Karpas-422 (cell line): ENCODE results near the gene CCDC121. TPM values are rescaled to one million over a fixed set of nuclear protein-coding genes. Genes with fewer than 3 reads are reported as not detected.

Experiments
- DNase-seq: peaks from one replicate; pipeline ENCODE4 v3.0.0-alpha.2; 2015
- H2AFZ ChIP-seq: fragments of 200-600 bp; sonication (generic); 2 replicates; pipeline ENCODE4 v1.6.1; 2014; ENCODE audit warnings: antibody characterized with exemption, low read length, mixed read lengths
- H3K27ac ChIP-seq: fragments of 200-600 bp; sonication (generic); 2 replicates; pipeline ENCODE4 v1.5.1; 2014; ENCODE audit warnings: mild to moderate bottlenecking, low read length, moderate library complexity
- H3K27me3 ChIP-seq: fragments of 200-600 bp; sonication (generic); 2 replicates; pipeline ENCODE4 v1.6.1; 2014; ENCODE audit warnings: low read length, mixed read lengths
- H3K36me3 ChIP-seq: fragments of 200-600 bp; sonication (generic); 2 replicates; pipeline ENCODE4 v1.6.1; 2014; ENCODE audit warnings: low read length, mixed read lengths; ENCODE audit not compliant: insufficient read depth
- H3K4me1 ChIP-seq: fragments of 200-600 bp; sonication (generic); 2 replicates; pipeline ENCODE4 v1.6.1; 2014; ENCODE audit warnings: mild to moderate bottlenecking, low read length, mixed read lengths
- H3K4me2 ChIP-seq: fragments of 200-600 bp; sonication (generic); 2 replicates; pipeline ENCODE4 v1.6.1; 2014; ENCODE audit warnings: low read length, low read depth, mild to moderate bottlenecking; ENCODE audit not compliant: poor library complexity, severe bottlenecking
- H3K4me3 ChIP-seq: fragments of 200-600 bp; sonication (generic); 2 replicates; pipeline ENCODE4 v1.5.1; 2014; ENCODE audit warnings: mild to moderate bottlenecking, antibody characterized with exemption, low read length, mixed read lengths
- H3K79me2 ChIP-seq: fragments of 200-600 bp; sonication (generic); 2 replicates; pipeline ENCODE4 v1.6.1; 2014; ENCODE audit warnings: mild to moderate bottlenecking, low read length, mixed read lengths
- H3K9ac ChIP-seq: fragments of 200-600 bp; sonication (generic); 2 replicates; pipeline ENCODE4 v1.6.0; 2014; ENCODE audit warnings: low read length
- H3K9me2 ChIP-seq: fragments of 200-600 bp; sonication (generic), shearing (Covaris generic); replicated peaks from 2 replicates; pipeline ENCODE4 v1.6.0; 2014; ENCODE audit warnings: mild to moderate bottlenecking, low read length, moderate library complexity; ENCODE audit not compliant: insufficient read depth
- H3K9me3 ChIP-seq: fragments of 300-700, 200-600 bp; sonication (generic); 2 replicates; pipeline ENCODE4 v1.6.1; 2014; ENCODE audit warnings: low read length, mixed read lengths
- H4K20me1 ChIP-seq: fragments of 200-600 bp; sonication (generic); 2 replicates; pipeline ENCODE4 v1.6.1; 2014; ENCODE audit warnings: mild to moderate bottlenecking, antibody characterized with exemption, low read length, low read depth; ENCODE audit not compliant: insufficient read depth
- small RNA-seq: library from RNA; depleted of rRNA; stranded (forward); fragments of <200 nt; gene quantifications from one replicate; pipeline ENCODE3, GENCODE V24; 2014
- total RNA-seq: library from RNA; depleted of rRNA; stranded (reverse); fragments of >200 nt; shearing (Covaris generic); gene quantifications from 2 replicates; pipeline ENCODE4 v1.2.3, GENCODE V29; 2014; ENCODE audit warnings: low replicate concordance; rRNA removed

CCDC121 gene
- total RNA-seq, 1 experiment from 2014 or later: 2.9 TPM

DNA sequence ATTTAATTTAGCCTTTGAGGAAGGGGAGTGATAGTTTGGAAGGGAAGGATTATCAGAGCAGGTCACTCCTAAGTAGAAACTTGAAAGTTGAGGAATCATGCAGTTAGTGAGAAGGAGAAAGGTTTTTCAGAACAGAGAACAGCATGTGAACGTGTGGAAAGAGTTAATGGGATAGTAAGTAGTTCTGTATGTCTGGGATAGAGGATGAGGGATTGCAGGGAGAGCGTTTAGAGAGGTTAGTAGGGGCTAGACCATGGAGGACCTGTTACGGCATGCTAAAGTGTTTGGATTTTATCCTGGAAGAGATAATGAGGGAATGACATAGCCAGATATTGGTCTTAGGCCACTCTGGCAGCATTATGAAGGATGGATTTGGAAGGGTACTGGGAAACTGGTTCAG lies 44.2 kb downstream of the CCDC121 start:
- Histone ChIP-seq H3K9me2 (no peaks in the 10 kb centered on the region; the same call in 1 of the 2 replicates), H3K4me3 (peak overlapping the region; percentile 86), H4K20me1 (no peaks in the 10 kb centered on the region), H3K27ac (no peak overlapping the region), H3K79me2 (peaks cover 66% of the 10 kb centered on the region), H3K9me3 (no peaks in the 10 kb centered on the region), H3K4me1 (peaks cover 19% of the 10 kb centered on the region), H3K9ac (peak overlapping the region; percentile 78; the same call in 1 of the 2 replicates), H3K36me3 (peaks cover 15% of the 10 kb centered on the region), H3K4me2 (peak overlapping the region; percentile 67), H2AFZ (no peak overlapping the region), H3K27me3 (no peaks in the 10 kb centered on the region)
- no peak for DNase-seq

DNA sequence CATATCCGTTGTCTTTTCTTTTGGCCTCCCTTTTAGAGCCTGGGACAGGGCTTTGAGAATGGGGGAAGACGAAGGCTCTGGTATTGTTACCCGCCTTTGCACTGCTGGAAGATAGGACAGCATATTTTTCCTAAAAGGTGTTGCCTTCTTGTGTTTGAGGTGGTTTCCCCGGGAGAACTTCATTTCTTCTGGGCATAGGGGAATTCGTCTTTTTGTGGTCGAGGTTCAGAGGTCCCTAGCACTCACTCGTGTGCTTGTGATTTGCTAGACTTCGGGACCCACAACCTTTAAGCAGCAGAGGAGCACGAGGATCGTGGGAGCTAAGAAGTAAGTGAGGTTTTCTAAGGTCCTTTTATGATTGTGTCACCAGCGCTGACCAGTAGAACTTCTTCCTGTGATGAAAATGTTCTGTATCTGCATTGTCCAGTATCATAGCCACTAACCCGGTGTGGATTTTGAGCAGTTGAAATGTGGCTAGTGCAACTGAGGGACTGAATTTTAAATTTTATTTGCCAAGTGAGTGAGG lies 45.4 kb downstream of the CCDC121 start:
- H3K36me3 ChIP-seq: peaks cover 13% of the 10 kb centered on the region
- H3K4me3 ChIP-seq: peak overlapping the region; percentile 86
- peaks cover 54% of the 10 kb centered on the region for H3K79me2 ChIP-seq
- no peaks in the 10 kb centered on the region; the same call in 1 of the 2 replicates for H3K9me2 ChIP-seq
- H3K27ac ChIP-seq: no peak overlapping the region
- H2AFZ ChIP-seq: peak overlapping the region; percentile 35; the same call in 1 of the 2 replicates
- peak overlapping the region; percentile 67 for H3K4me2 ChIP-seq
- no peaks in the 10 kb centered on the region for H3K9me3 ChIP-seq
- peak overlapping the region; percentile 78 for H3K9ac ChIP-seq
- H4K20me1 ChIP-seq: no peaks in the 10 kb centered on the region
- no peak for DNase-seq
- H3K27me3 ChIP-seq: no peaks in the 10 kb centered on the region
- peaks cover 19% of the 10 kb centered on the region for H3K4me1 ChIP-seq

DNA sequence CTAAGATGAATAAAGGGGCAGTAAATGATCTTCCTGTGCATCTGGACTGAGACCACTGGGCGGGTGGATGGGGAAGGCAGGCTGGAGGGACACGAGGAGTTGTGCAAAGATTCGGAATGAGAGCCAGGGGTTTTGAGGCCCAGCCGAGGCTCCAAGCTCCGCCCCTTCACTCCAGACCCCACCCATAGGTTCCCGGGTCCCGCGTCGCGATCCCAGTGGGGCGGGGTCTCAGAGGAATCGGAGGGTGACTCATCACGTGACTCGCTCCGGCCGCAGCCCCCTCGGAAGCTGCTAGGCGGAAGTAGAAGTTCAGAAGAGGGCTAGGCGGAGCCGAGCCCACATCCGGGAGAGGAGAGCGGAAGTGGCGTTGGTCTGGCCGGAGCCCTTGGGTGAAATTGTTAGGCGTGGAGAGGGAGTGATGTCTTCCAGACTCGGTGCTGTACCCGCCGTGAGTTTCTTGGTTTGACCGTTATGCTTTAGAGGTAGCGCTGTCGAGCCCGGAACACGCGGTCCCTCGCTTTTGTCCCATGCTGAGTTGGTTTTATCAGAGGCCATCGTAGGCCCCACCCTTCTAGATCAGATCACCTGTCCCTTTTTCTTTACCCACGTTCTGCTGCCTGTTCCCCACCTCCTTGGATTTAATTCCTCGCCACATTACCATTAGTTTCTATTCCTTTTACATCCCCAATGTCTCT lies 46.0 kb downstream of the CCDC121 start, which contains the start of gene ZNF512:
Gene ZNF512 (plus strand): TSS at position 348 of the 695 bp plus-strand sequence. CDS start 71 bp downstream, at position 419.
- H3K4me2 ChIP-seq: peak within 1 kb of the TSS; percentile 67
- peaks cover 12% of the 10 kb centered on the region for H3K36me3 ChIP-seq
- H3K9ac ChIP-seq: peak within 1 kb of the TSS; percentile 78
- H3K79me2 ChIP-seq: peaks cover 48% of the 10 kb centered on the region
- peak; percentile 97 for DNase-seq
- H2AFZ ChIP-seq: peak within 1 kb of the TSS; percentile 86
- no peaks in the 10 kb centered on the region for H4K20me1 ChIP-seq
- H3K4me3 ChIP-seq: peak within 1 kb of the TSS; percentile 86
- H3K4me1 ChIP-seq: peaks cover 19% of the 10 kb centered on the region
- no peak within 1 kb of the TSS for H3K27ac ChIP-seq
- H3K9me3 ChIP-seq: no peaks in the 10 kb centered on the region
- H3K9me2 ChIP-seq: no peaks in the 10 kb centered on the region; the same call in 1 of the 2 replicates
- no peaks in the 10 kb centered on the region for H3K27me3 ChIP-seq

DNA sequence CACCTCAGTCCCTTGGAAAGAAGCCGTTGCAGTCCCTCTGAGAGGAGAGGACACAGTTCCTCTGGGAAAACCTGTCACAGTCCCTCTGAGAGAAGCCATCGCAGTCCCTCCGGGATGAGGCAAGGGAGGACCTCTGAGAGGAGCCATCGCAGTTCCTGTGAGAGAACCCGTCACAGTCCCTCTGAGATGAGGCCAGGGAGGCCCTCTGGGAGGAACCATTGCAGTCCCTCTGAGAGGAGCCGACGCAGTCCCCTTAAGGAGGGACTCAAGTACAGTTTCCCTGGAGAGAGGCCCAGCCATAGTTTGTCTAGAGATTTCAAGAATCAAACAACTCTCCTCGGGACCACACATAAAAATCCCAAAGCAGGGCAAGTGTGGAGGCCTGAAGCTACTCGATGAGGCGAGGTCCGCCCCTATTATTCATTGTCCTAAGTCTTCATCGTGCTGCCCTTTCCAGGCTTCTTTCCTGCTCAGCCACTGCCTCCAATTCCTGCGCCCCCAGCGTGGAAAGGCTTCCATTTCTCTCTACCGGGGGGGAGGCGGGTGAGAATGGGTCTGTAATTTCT lies 46.6 kb downstream of the CCDC121 start:
- DNase-seq: no peak
- no peaks in the 10 kb centered on the region for H3K27me3 ChIP-seq

DNA sequence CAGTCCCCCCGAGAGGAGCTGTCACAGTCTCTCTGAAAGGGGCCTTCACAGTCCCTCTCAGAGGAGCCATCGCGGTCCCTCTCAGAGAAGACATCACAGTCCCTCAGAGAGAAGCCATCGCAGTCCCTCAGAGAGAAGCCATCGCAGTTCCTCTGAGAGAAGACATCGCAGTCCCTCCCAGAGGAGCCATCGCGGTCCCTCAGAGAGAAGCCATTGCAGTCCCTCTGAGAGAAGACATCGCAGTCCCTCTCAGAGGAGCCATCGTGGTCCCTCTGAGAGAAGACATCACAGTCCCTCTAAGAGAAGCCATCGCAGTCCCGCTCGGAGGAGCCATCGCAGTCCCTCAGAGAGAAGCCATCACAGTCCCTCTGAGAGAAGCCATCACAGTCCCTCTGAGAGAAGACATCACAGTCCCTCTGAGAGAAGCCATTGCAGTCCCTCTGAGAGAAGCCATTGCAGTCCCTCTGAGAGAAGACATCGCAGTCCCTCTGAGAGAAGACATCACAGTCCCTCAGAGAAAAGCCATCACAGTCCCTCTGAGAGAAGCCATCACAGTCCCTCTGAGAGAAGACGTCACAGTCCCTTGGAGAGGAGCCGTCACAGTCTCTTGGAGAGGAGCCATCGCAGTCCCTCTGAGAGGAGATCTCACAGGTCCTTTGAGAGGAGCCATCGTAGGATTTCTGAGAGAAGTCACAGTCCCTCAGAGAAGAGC lies 47.2 kb downstream of the CCDC121 start:
- peaks cover 36% of the 10 kb centered on the region for H3K79me2 ChIP-seq
- peak; percentile 51 for DNase-seq
- no peaks in the 10 kb centered on the region; the same call in 1 of the 2 replicates for H3K9me2 ChIP-seq
- H3K27me3 ChIP-seq: 0 out of 2 replicates have a peak, but pooled peaks cover 1% of the 10 kb centered on the region
- peaks cover 19% of the 10 kb centered on the region for H3K4me1 ChIP-seq
- no peak overlapping the region for H3K4me2 ChIP-seq
- H3K4me3 ChIP-seq: no peak overlapping the region
- H2AFZ ChIP-seq: no peak overlapping the region
- H3K9ac ChIP-seq: no peak overlapping the region
- H3K9me3 ChIP-seq: no peaks in the 10 kb centered on the region
- H3K27ac ChIP-seq: no peak overlapping the region
- no peaks in the 10 kb centered on the region for H4K20me1 ChIP-seq
- peaks cover 7% of the 10 kb centered on the region for H3K36me3 ChIP-seq

More for the DNA sequence above, 46.6 kb downstream of the CCDC121 start:
- H3K4me1 ChIP-seq: peaks cover 19% of the 10 kb centered on the region
- H3K36me3 ChIP-seq: peaks cover 12% of the 10 kb centered on the region
- H3K4me2 ChIP-seq: peak overlapping the region; percentile 67
- H3K27ac ChIP-seq: no peak overlapping the region
- H4K20me1 ChIP-seq: no peaks in the 10 kb centered on the region
- H3K9ac ChIP-seq: peak overlapping the region; percentile 19; the same call in 1 of the 2 replicates
- peak overlapping the region; percentile 86 for H3K4me3 ChIP-seq
- no peaks in the 10 kb centered on the region for H3K9me3 ChIP-seq
- H3K9me2 ChIP-seq: no peaks in the 10 kb centered on the region; the same call in 1 of the 2 replicates
- peaks cover 42% of the 10 kb centered on the region for H3K79me2 ChIP-seq
- H2AFZ ChIP-seq: peak overlapping the region; percentile 86

Small RNA genes lying within 50 kb of the gene (small RNA-seq; reads per million reads assigned to genes)
- gene RF00340: not detected

Other genes starting within 250 kb of the CCDC121 start
- gene ZNF513, start 248.3 kb downstream of the CCDC121 start, total RNA-seq: 7.0 and 12.6 TPM in 2 replicates
- 66.9 and 79.6 TPM in 2 replicates for gene PPM1G, start 219.4 kb downstream of the CCDC121 start, total RNA-seq
- 27.1 and 30.7 TPM in 2 replicates for gene NRBP1, start 200.4 kb downstream of the CCDC121 start, total RNA-seq
- 0.61 TPM in 1 of 2 replicates, not detected in the other for gene KRTCAP3, start 186.6 kb downstream of the CCDC121 start, total RNA-seq
- 29.1 and 35.9 TPM in 2 replicates for gene IFT172, start 139.3 kb downstream of the CCDC121 start, total RNA-seq
- gene FNDC4, start 133.8 kb downstream of the CCDC121 start, total RNA-seq: not detected in 2 replicates
- not detected in 2 replicates for gene GCKR, start 132.2 kb downstream of the CCDC121 start, total RNA-seq
- gene ZNF512, start 46.0 kb downstream of the CCDC121 start, total RNA-seq: 38.3 and 43.7 TPM in 2 replicates
- 24.4 and 30.0 TPM in 2 replicates for gene GPN1, start within 50 bp of the CCDC121 start, total RNA-seq
- gene SUPT7L, start 34.6 kb upstream of the CCDC121 start, total RNA-seq: 27.9 and 47.9 TPM in 2 replicates
- gene SLC4A1AP, start 34.9 kb upstream of the CCDC121 start, total RNA-seq: 19.8 and 30.1 TPM in 2 replicates
- 54.9 and 112 TPM in 2 replicates for gene MRPL33, start 142.7 kb upstream of the CCDC121 start, total RNA-seq